PC-9 (cell line): ENCODE data around the gene THPO. TPM values are rescaled to one million over a fixed set of nuclear protein-coding genes. Genes with fewer than 3 reads are reported as not detected.

Source experiments
- BruUV-seq: library from RNA; stranded (reverse); fragments of 400-500 nt; replicated peaks from 2 replicates; lab custom pipeline; 2021; lab: Mats Ljungman, UMichigan
- CTCF ChIA-PET: fragments of 300-600 bp; sonication (Branson Sonifier 250); formaldehyde crosslinking; loops from one replicate; lab custom pipeline; 2022; ENCODE audit warnings: antibody characterized with exemption; lab: Charles Lee
- POLR2A ChIA-PET: fragments of 300-600 bp; sonication (Branson Sonifier 250); formaldehyde crosslinking; loops from one replicate; lab custom pipeline; 2022; ENCODE audit warnings: antibody characterized with exemption; ENCODE audit not compliant: unreplicated experiment; lab: Charles Lee
- DNase-seq, 2 experiments: peaks; one replicate each; pipeline versions ENCODE4 v3.0.0 to v3.0.0-alpha.2; 2015 to 2022; ENCODE audit warnings: mixed read lengths in 1 of 2
- H2AFZ ChIP-seq: fragments of 200-600 bp; sonication (generic); 2 replicates; pipeline ENCODE4 v1.8.1; 2017; ENCODE audit warnings: antibody characterized with exemption
- H3F3A ChIP-seq: fragments of 200-600 bp; sonication (generic); 2 replicates; pipeline ENCODE4 v1.8.1; 2017; ENCODE audit warnings: antibody characterized with exemption, mild to moderate bottlenecking, low read depth; ENCODE audit not compliant: insufficient read depth
- H3K27ac ChIP-seq: fragments of 200-600 bp; sonication (generic); 2 replicates; pipeline ENCODE4 v1.6.1; 2016; ENCODE audit warnings: mixed run types
- H3K27me3 ChIP-seq: fragments of 200-600 bp; sonication (generic); 2 replicates; pipeline ENCODE4 v1.6.1; 2016; ENCODE audit warnings: low read depth, mixed run types; ENCODE audit not compliant: insufficient read depth
- H3K36me3 ChIP-seq: fragments of 200-600 bp; sonication (generic); 2 replicates; pipeline ENCODE4 v1.6.1; 2016; ENCODE audit warnings: low read depth, mixed run types
- H3K4me1 ChIP-seq: fragments of 200-600 bp; sonication (generic); replicated peaks from 2 replicates; pipeline ENCODE4 v1.6.1; 2016; ENCODE audit warnings: mixed run types; ENCODE audit not compliant: insufficient read depth
- H3K4me2 ChIP-seq: fragments of 200-600 bp; sonication (generic); 2 replicates; pipeline ENCODE4 v1.6.1; 2017; ENCODE audit warnings: mixed run types
- H3K4me3 ChIP-seq: fragments of 200-600 bp; sonication (generic); 2 replicates; pipeline ENCODE4 v1.6.1; 2016; ENCODE audit warnings: mixed run types
- H3K79me2 ChIP-seq: fragments of 200-600 bp; sonication (generic); 2 replicates; pipeline ENCODE4 v1.6.1; 2017; ENCODE audit warnings: low read depth, mixed run types
- H3K9me2 ChIP-seq: fragments of 200-600 bp; sonication (generic); 2 replicates; pipeline ENCODE4 v1.8.1; 2017; ENCODE audit warnings: mild to moderate bottlenecking; ENCODE audit not compliant: insufficient read depth
- H3K9me3 ChIP-seq: fragments of 200-600 bp; sonication (generic); 2 replicates; pipeline ENCODE4 v1.8.1; 2016; ENCODE audit warnings: low read depth; ENCODE audit not compliant: insufficient read depth
- H4K20me1 ChIP-seq: fragments of 200-600 bp; sonication (generic); 2 replicates; pipeline ENCODE4 v1.8.1; 2017; ENCODE audit not compliant: insufficient read depth
- EZH2 ChIP-seq: fragments of 200-600 bp; sonication (generic); IDR thresholded peaks from 2 replicates; pipeline ENCODE4 v1.8.0; 2017; ENCODE audit warnings: antibody characterized with exemption, low read depth
- intact Hi-C: fragments of 100-400 bp; cut with micrococcal nuclease; formaldehyde crosslinking; loops from one replicate; pipeline ENCODE4 v1.10.0; 2022; ENCODE audit not compliant: unreplicated experiment
- total RNA-seq: library from RNA; stranded (reverse); gene quantifications from 2 replicates; pipeline ENCODE4 v1.2.3, GENCODE V29; 2021
- TF ChIP-seq, protein P1 (sequence below): fragments of 200-600 bp; sonication (generic); conservative IDR thresholded peaks from 2 replicates; pipeline ENCODE4 v1.6.1; 2017; ENCODE audit warnings: mixed run types, antibody characterized with exemption, mild to moderate bottlenecking, moderate library complexity

The THPO gene
- total RNA-seq, 1 experiment from 2014 or later, result not detected

DNA sequence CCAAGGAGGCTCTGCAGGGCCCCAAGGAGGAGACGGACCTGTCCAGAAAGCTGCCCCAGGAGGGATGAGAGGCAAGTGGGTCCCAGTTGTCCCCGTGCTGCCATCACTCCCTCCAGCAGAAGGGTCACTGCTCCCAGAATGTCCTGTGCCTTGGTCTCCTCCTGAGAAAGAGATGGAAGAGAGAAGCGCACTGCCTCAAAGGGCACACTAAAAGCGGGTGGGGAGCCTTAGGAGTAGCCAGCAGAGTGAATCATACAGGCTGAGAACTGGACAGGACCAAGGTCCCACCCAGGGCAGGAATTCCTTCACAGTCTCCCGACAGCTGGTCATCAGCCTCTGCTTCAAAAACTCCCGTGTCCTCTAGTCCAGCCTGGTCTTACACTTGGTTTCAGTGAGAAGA lies 4.6 kb downstream of the THPO start:
- Histone ChIP-seq H3K79me2 (no peaks in the 10 kb centered on the region), H3K4me1 (no peaks in the 10 kb centered on the region), H3F3A (peaks cover 33% of the 10 kb centered on the region), H3K9me3 (no peaks in the 10 kb centered on the region), H3K27ac (no peak overlapping the region), H4K20me1 (peaks cover 9% of the 10 kb centered on the region), H3K4me2 (no peak overlapping the region), H3K9me2 (no peaks in the 10 kb centered on the region), H2AFZ (no peak overlapping the region), H3K36me3 (peaks cover 3% of the 10 kb centered on the region), H3K4me3 (no peak overlapping the region), H3K27me3 (peaks cover 51% of the 10 kb centered on the region)
- ChIA-PET POLR2A (interaction anchor here (0.7 kb wide), 1 partner anchor 14 kb away, joined by 3 read pairs; no protein-coding TSS in a partner anchor), CTCF (interaction anchor here (0.7 to 3.8 kb wide), 3 partner anchors 140 to 545 kb away, joined by 3 to 75 read pairs (median 45); no protein-coding TSS in a partner anchor)
- TF ChIP-seq EZH2, result no peak
- TF ChIP-seq, protein P1, sequence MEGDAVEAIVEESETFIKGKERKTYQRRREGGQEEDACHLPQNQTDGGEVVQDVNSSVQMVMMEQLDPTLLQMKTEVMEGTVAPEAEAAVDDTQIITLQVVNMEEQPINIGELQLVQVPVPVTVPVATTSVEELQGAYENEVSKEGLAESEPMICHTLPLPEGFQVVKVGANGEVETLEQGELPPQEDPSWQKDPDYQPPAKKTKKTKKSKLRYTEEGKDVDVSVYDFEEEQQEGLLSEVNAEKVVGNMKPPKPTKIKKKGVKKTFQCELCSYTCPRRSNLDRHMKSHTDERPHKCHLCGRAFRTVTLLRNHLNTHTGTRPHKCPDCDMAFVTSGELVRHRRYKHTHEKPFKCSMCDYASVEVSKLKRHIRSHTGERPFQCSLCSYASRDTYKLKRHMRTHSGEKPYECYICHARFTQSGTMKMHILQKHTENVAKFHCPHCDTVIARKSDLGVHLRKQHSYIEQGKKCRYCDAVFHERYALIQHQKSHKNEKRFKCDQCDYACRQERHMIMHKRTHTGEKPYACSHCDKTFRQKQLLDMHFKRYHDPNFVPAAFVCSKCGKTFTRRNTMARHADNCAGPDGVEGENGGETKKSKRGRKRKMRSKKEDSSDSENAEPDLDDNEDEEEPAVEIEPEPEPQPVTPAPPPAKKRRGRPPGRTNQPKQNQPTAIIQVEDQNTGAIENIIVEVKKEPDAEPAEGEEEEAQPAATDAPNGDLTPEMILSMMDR, result no peak
- DNase-seq, result peak; percentile 37 to 43
- intact Hi-C loops, result loop anchor here (5.0 kb wide), 1 partner anchor 429 kb away; no protein-coding TSS in a partner anchor
- no TSS peak for BruUV-seq

DNA sequence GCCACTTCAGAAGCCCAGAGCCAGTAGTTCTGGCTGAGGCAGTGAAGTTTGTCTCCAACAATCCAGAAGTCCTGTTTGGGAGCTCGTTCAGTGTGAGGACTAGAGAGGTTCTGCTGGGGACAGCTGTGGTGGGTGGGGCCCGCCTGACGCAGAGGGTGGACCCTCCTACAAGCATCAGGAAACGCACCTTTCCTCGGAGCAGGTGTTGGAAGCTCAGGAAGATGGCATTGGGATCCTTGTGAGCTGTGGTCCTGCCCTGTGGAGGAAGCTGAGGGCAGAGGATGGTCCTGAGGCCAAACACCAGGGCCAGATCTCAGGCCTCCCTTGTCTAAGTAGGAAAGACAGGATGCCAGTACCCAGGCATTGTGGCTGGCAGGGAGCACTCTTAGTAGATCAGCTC lies 5.1 kb downstream of the THPO start:
- Histone ChIP-seq H3K9me2 (no peaks in the 10 kb centered on the region), H3K4me1 (no peaks in the 10 kb centered on the region), H3K27me3 (peaks cover 46% of the 10 kb centered on the region), H3K36me3 (peaks cover 8% of the 10 kb centered on the region), H3K27ac (no peak overlapping the region), H2AFZ (no peak overlapping the region), H3K4me2 (no peak overlapping the region), H3K79me2 (no peaks in the 10 kb centered on the region), H3K9me3 (no peaks in the 10 kb centered on the region), H4K20me1 (peaks cover 10% of the 10 kb centered on the region), H3F3A (peaks cover 38% of the 10 kb centered on the region), H3K4me3 (no peak overlapping the region)
- POLR2A ChIA-PET, result interaction anchor here (0.7 kb wide), 1 partner anchor 14 kb away, joined by 3 read pairs; no protein-coding TSS in a partner anchor
- CTCF ChIA-PET, result interaction anchor here (0.6 to 3.8 kb wide), 4 partner anchors 141 to 544 kb away, joined by 3 to 75 read pairs (median 24); no protein-coding TSS in a partner anchor
- intact Hi-C loops, result loop anchor here (5.0 kb wide), 1 partner anchor 429 kb away; no protein-coding TSS in a partner anchor
- no peak for DNase-seq
- BruUV-seq, result no TSS peak
- TF ChIP-seq, protein P1, result no peak
- TF ChIP-seq EZH2, result no peak

DNA sequence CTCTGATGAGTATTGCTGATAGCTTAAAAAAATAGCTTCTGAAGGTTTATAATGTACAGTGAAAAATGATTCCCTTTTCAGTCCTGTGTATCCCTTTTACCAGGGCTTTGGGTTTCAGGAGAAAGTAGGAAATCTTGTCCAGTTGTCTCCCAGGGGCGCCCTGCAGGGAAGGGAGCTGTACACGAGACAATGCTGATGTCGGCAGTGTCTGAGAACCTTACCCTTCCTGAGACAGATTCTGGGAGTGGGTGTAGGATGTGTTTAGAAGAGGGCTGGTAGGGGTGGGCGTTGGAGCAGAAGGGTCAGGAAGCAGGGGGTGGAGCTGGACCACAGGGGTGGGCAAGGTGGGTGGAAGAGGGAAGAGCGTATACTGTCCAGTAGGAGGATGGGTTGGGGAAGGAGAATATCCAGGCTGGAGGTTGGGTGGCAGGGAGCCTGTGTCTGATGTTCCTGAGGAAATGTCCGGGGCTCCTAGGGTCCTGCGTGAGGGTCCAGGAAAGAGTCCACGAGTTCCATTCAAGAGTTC lies 5.6 kb downstream of the THPO start:
- Histone ChIP-seq H3K4me3 (no peak overlapping the region), H3K36me3 (peaks cover 9% of the 10 kb centered on the region), H3K4me1 (no peaks in the 10 kb centered on the region), H3K27ac (no peak overlapping the region), H3K9me2 (no peaks in the 10 kb centered on the region), H4K20me1 (peaks cover 10% of the 10 kb centered on the region), H2AFZ (no peak overlapping the region), H3K27me3 (peaks cover 41% of the 10 kb centered on the region), H3F3A (peaks cover 44% of the 10 kb centered on the region), H3K79me2 (no peaks in the 10 kb centered on the region), H3K4me2 (no peak overlapping the region), H3K9me3 (no peaks in the 10 kb centered on the region)
- TF ChIP-seq EZH2, result no peak
- TF ChIP-seq, protein P1, result no peak
- intact Hi-C loops, result loop anchor here (5.0 kb wide), 1 partner anchor 430 kb away; no protein-coding TSS in a partner anchor
- ChIA-PET CTCF (interaction anchor here (0.6 to 3.8 kb wide), 12 partner anchors 11 to 544 kb away, joined by 3 to 75 read pairs (median 6); partner anchors contain the start of genes CLCN2 and POLR2H), POLR2A (interaction anchor here (0.5 to 0.7 kb wide), 2 partner anchors 9 to 153 kb away, joined by 4 to 8 read pairs; no protein-coding TSS in a partner anchor)
- no peak for DNase-seq
- no TSS peak for BruUV-seq
